H1 (cell line): Measurements from ENCODE around the gene PPFIA4. TPM values are rescaled to one million over a fixed set of nuclear protein-coding genes. Genes with fewer than 3 reads are reported as not detected.

Experiments
- CTCF ChIA-PET: fragments of 300-600 bp; sonication (Branson Sonifier 250); formaldehyde crosslinking; loops from one replicate; lab custom pipeline; 2021; ENCODE audit not compliant: partially characterized antibody; lab: Charles Lee
- POLR2A ChIA-PET: fragments of 300-600 bp; sonication (Branson Sonifier 250); formaldehyde crosslinking; loops from one replicate; lab custom pipeline; 2021; ENCODE audit warnings: inconsistent platforms; ENCODE audit not compliant: partially characterized antibody; lab: Charles Lee
- DNase-seq, 2 experiments: peaks; one replicate each; pipeline versions ENCODE4 v3.0.0 to v3.0.0-alpha.2; 2010 to 2022; ENCODE audit warnings: low spot score in 2 of 2, low read depth in 1 of 2, mixed read lengths in 1 of 2
- FAIRE-seq: peaks from 2 replicates; lab custom pipeline; 2011; peaks lifted over from hg19 to GRCh38; lab: Jason Lieb, UNC
- H2AFZ ChIP-seq: 2 replicates; pipeline ENCODE4 v1.8.1; 2012; ENCODE audit warnings: low read length, inconsistent platforms
- H2AK5ac ChIP-seq: 2 replicates; pipeline ENCODE4 v1.6.1; 2013; ENCODE audit warnings: low read depth, low read length
- H2BK120ac ChIP-seq: replicated peaks from 2 replicates; pipeline ENCODE3; 2013; ENCODE audit warnings: low read depth, low read length, inconsistent platforms
- H2BK12ac ChIP-seq: 2 replicates; pipeline ENCODE4 v1.6.1; 2013; ENCODE audit warnings: low read depth, low read length
- H2BK15ac ChIP-seq: 2 replicates; pipeline ENCODE4 v1.6.1; 2013; ENCODE audit warnings: low read length
- H2BK20ac ChIP-seq: 2 replicates; pipeline ENCODE4 v1.6.1; 2013; ENCODE audit warnings: low read length
- H2BK5ac ChIP-seq: 2 replicates; pipeline ENCODE4 v1.6.1; 2013; ENCODE audit warnings: low read depth, low read length
- H3K14ac ChIP-seq: 2 replicates; pipeline ENCODE4 v1.6.1; 2013; ENCODE audit warnings: inconsistent platforms; ENCODE audit not compliant: insufficient read length
- H3K18ac ChIP-seq: 2 replicates; pipeline ENCODE4 v1.6.1; 2013; ENCODE audit warnings: low read length; ENCODE audit errors: extremely low read depth
- H3K23ac ChIP-seq: 2 replicates; pipeline ENCODE4 v1.6.1; 2013; ENCODE audit warnings: inconsistent platforms; ENCODE audit not compliant: insufficient read length
- H3K23me2 ChIP-seq: 2 replicates; pipeline ENCODE4 v1.6.1; 2013; ENCODE audit warnings: low read depth, low read length
- H3K27ac ChIP-seq: 2 replicates; pipeline ENCODE4 v1.6.1; 2011; ENCODE audit warnings: low read depth, low read length, inconsistent platforms
- H3K27me3 ChIP-seq, 4 experiments: replicated peaks in 1 of 4; 1 replicate in 1 of 4; 2 replicates in 3 of 4; pipeline versions ENCODE4 v1.6.1 to v1.8.1; 2011 to 2013; ENCODE audit warnings: low read length in 3 of 4, mild to moderate bottlenecking in 3 of 4, inconsistent platforms in 2 of 4, mixed read lengths in 2 of 4, moderate library complexity in 1 of 4; ENCODE audit not compliant: control insufficient read depth in 3 of 4, insufficient read depth in 3 of 4; ENCODE audit errors: extremely low read depth in 1 of 4
- H3K36me3 ChIP-seq, 4 experiments: 2 replicates each; pipeline versions ENCODE4 v1.6.1 to v1.8.1; 2011 to 2013; ENCODE audit warnings: mild to moderate bottlenecking in 4 of 4, low read length in 3 of 4, moderate library complexity in 2 of 4, control low read depth in 1 of 4, inconsistent platforms in 1 of 4; ENCODE audit not compliant: insufficient read depth in 4 of 4, control insufficient read depth in 2 of 4
- H3K4ac ChIP-seq: replicated peaks from 2 replicates; pipeline ENCODE3; 2013; ENCODE audit warnings: low read length, low read depth, mixed read lengths, inconsistent platforms; ENCODE audit not compliant: insufficient read length
- H3K4me1 ChIP-seq, 4 experiments: replicated peaks in 1 of 4; 1 replicate in 1 of 4; 2 replicates in 3 of 4; pipeline versions ENCODE4 v1.6.1 to v1.8.1; 2011 to 2013; ENCODE audit warnings: low read length in 3 of 4, inconsistent platforms in 2 of 4, mixed read lengths in 1 of 4; ENCODE audit not compliant: insufficient read depth in 4 of 4, control insufficient read depth in 3 of 4
- H3K4me2 ChIP-seq, 2 experiments: 2 replicates each; pipeline versions ENCODE4 v1.6.1 to v1.8.1; 2011 to 2013; ENCODE audit warnings: low read depth in 2 of 2, low read length in 2 of 2, control low read depth in 1 of 2, inconsistent platforms in 1 of 2, mild to moderate bottlenecking in 1 of 2; ENCODE audit not compliant: insufficient read depth in 1 of 2
- H3K4me3 ChIP-seq, 4 experiments: fragments of 200-600, 300-600 bp in 1 of 4; sonication (generic), shearing (Covaris generic), sonication (Bioruptor Twin) in 1 of 4; 2 replicates each; pipeline versions ENCODE4 v1.5.1 to v1.8.1; 2011 to 2016; ENCODE audit warnings: low read length in 4 of 4, low read depth in 3 of 4, control low read depth in 2 of 4, inconsistent platforms in 2 of 4, mild to moderate bottlenecking in 2 of 4, mixed read lengths in 1 of 4, moderate library complexity in 1 of 4; ENCODE audit not compliant: insufficient read depth in 2 of 4; ENCODE audit errors: extremely low read depth in 1 of 4
- H3K56ac ChIP-seq: replicated peaks from 2 replicates; pipeline ENCODE3; 2013; ENCODE audit warnings: low read depth, mild to moderate bottlenecking, mixed read lengths, low read length, inconsistent platforms; ENCODE audit not compliant: insufficient read length
- H3K79me1 ChIP-seq: 2 replicates; pipeline ENCODE4 v1.6.1; 2013; ENCODE audit warnings: low read depth, low read length, control low read depth
- H3K79me2 ChIP-seq, 2 experiments: 2 replicates each; pipeline versions ENCODE4 v1.6.1 to v1.8.1; 2012 to 2013; ENCODE audit warnings: low read length in 2 of 2, mild to moderate bottlenecking in 2 of 2, inconsistent platforms in 1 of 2; ENCODE audit not compliant: insufficient read depth in 2 of 2, control insufficient read depth in 1 of 2
- H3K9ac ChIP-seq, 4 experiments: replicated peaks in 1 of 4; 1 replicate in 1 of 4; 2 replicates in 3 of 4; pipeline versions ENCODE4 v1.6.1 to v1.8.1; 2011 to 2013; ENCODE audit warnings: low read depth in 3 of 4, low read length in 3 of 4, control low read depth in 2 of 4, mild to moderate bottlenecking in 2 of 4, moderate library complexity in 2 of 4, inconsistent platforms in 1 of 4; ENCODE audit errors: extremely low read depth in 1 of 4
- H3K9me3 ChIP-seq, 2 experiments: 2 replicates each; pipeline versions ENCODE4 v1.6.1 to v1.8.1; 2012 to 2013; ENCODE audit warnings: mild to moderate bottlenecking in 2 of 2, moderate library complexity in 2 of 2, control low read depth in 1 of 2, inconsistent platforms in 1 of 2, low read depth in 1 of 2, low read length in 1 of 2, mixed read lengths in 1 of 2; ENCODE audit not compliant: insufficient read depth in 2 of 2
- H4K20me1 ChIP-seq, 2 experiments: replicated peaks in 1 of 2; 2 replicates each; pipeline versions ENCODE3 to v1.8.1; 2011 to 2013; ENCODE audit warnings: inconsistent platforms in 2 of 2, low read length in 2 of 2, mild to moderate bottlenecking in 1 of 2; ENCODE audit not compliant: insufficient read depth in 2 of 2, control insufficient read depth in 1 of 2
- H4K5ac ChIP-seq: 2 replicates; pipeline ENCODE4 v1.6.1; 2013; ENCODE audit warnings: low read length, low read depth, mixed read lengths, inconsistent platforms; ENCODE audit not compliant: insufficient read length
- H4K8ac ChIP-seq: 2 replicates; pipeline ENCODE4 v1.8.0; 2013; ENCODE audit warnings: mild to moderate bottlenecking, moderate library complexity, low read length, inconsistent platforms; ENCODE audit not compliant: insufficient read depth; ENCODE audit errors: extremely low read depth
- H4K91ac ChIP-seq: replicated peaks from 2 replicates; pipeline ENCODE3; 2013; ENCODE audit warnings: low read length, mixed read lengths, inconsistent platforms; ENCODE audit not compliant: insufficient read length
- ASH2L ChIP-seq: fragments of 200-600, 300-600 bp; sonication (generic); IDR thresholded peaks from one replicate; pipeline ENCODE4 v1.7.1; 2017; ENCODE audit warnings: low read length
- CHD1 ChIP-seq: IDR thresholded peaks from 2 replicates; pipeline ENCODE4 v1.6.1; 2012; ENCODE audit warnings: low read depth, low read length, improper control_type of control experiment
- EZH2 ChIP-seq: fragments of 200-600 bp; sonication (generic); IDR thresholded peaks from 2 replicates; pipeline ENCODE4 v1.7.1; 2012; ENCODE audit warnings: low read depth, mild to moderate bottlenecking, moderate library complexity, low read length, inconsistent platforms; ENCODE audit not compliant: severe bottlenecking
- HDAC2 ChIP-seq, 2 experiments: fragments of 300-600 bp in 1 of 2; sonication (generic) in 1 of 2; IDR thresholded peaks; 2 replicates each; pipeline ENCODE4 v1.6.1; 2011 to 2012; ENCODE audit warnings: low read depth in 2 of 2, low read length in 2 of 2, mild to moderate bottlenecking in 2 of 2, moderate library complexity in 2 of 2, borderline replicate concordance in 1 of 2, inconsistent platforms in 1 of 2
- JUN ChIP-seq: IDR thresholded peaks from 2 replicates; pipeline ENCODE4 v1.6.1; 2011; ENCODE audit warnings: low read depth, mild to moderate bottlenecking, improper control_type of control experiment, low read length
- KDM4A ChIP-seq: IDR thresholded peaks from one replicate; pipeline ENCODE4 v1.7.1; 2012; ENCODE audit warnings: low read depth, mild to moderate bottlenecking, moderate library complexity, low read length, inconsistent platforms; ENCODE audit not compliant: severe bottlenecking
- RNF2 ChIP-seq: fragments of 200-900, 300-1000 bp; sonication (generic); IDR thresholded peaks from 2 replicates; pipeline ENCODE4 v1.7.1; 2016; ENCODE audit warnings: borderline replicate concordance, low read depth, mild to moderate bottlenecking, antibody characterized with exemption, low read length; ENCODE audit not compliant: poor library complexity, severe bottlenecking; ENCODE audit errors: missing control alignments
- SAP30 ChIP-seq: fragments of 300-600 bp; sonication (generic); IDR thresholded peaks from 2 replicates; pipeline ENCODE4 v1.7.1; 2012; ENCODE audit warnings: low read length, moderate library complexity, mild to moderate bottlenecking, inconsistent platforms; ENCODE audit not compliant: insufficient read depth, insufficient replicate concordance
- SIX5 ChIP-seq: IDR thresholded peaks from 2 replicates; pipeline ENCODE4 v1.6.1; 2011; ENCODE audit warnings: mild to moderate bottlenecking, low read depth, low read length
- SP2 ChIP-seq: IDR thresholded peaks from 2 replicates; pipeline ENCODE4 v1.6.1; 2012; ENCODE audit warnings: mild to moderate bottlenecking, low read length, inconsistent platforms
- TBP ChIP-seq: IDR thresholded peaks from 2 replicates; pipeline ENCODE4 v1.6.1; 2011; ENCODE audit warnings: low read depth, low read length, improper control_type of control experiment
- WGBS, 2 experiments: shearing (Covaris generic) in 1 of 2; methylation state at CpG; one replicate each; pipeline versions ENCODE4 v1.1.6 to v1.1.7; 2013 to 2015; ENCODE audit warnings: low lambda C conversion rate in 2 of 2, mixed read lengths in 2 of 2, inconsistent platforms in 1 of 2, low coverage in 1 of 2, missing lambda C conversion rate in 1 of 2; ENCODE audit not compliant: insufficient replicate concordance in 2 of 2, insufficient coverage in 1 of 2, insufficient read length in 1 of 2; ENCODE audit errors: extremely low coverage in 1 of 2, missing lambda C conversion rate in 1 of 2; 5-methylcytosine and 5-hydroxymethylcytosine counted together
- polyA plus RNA-seq, 7 experiments: library from polyadenylated mRNA; depleted of rRNA in 3 of 7; stranded (reverse) in 5 of 7; unstranded in 2 of 7; fragments of >200 nt in 5 of 7; fragments of 200-250 nt in 2 of 7; gene quantifications; 1 replicate in 5 of 7; 2 replicates in 1 of 7; 4 replicates in 1 of 7; pipeline versions ENCODE4 v1.2.1 to v1.2.3, GENCODE V29; 2011 to 2013; ENCODE audit warnings: missing spikeins in 2 of 7, mixed read lengths in 2 of 7
- total RNA-seq: library from RNA; stranded (reverse); fragmentation: NEBNext Ultra II Directional; extraction: Animal tissue kit (Norgen Biotek cat#: 25700); gene quantifications from 2 replicates; pipeline ENCODE4 v1.2.1, GENCODE V29; 2021

The PPFIA4 gene
- total and polyA plus RNA-seq, 2 of the 8 experiments (the other 6 are each of a cell fraction or from before 2014, with no cell fraction given): 9.0 to 9.9 TPM

GRCh38 chr1:203075236-203076030 is 49.1 kb downstream of the PPFIA4 start:
- Histone ChIP-seq H3K23ac (no peak overlapping the region), H3K9me3 (no peaks in the 10 kb centered on the region), H2BK15ac (no peak overlapping the region), H3K14ac (no peak overlapping the region), H2BK20ac (no peak overlapping the region), H4K5ac (no peak overlapping the region), H3K79me2 (no peaks in the 10 kb centered on the region), H4K20me1 (peaks cover 0 to 5% of the 10 kb centered on the region in 2 experiments), H3K27me3 (peaks cover 3 to 32% (median 31%) of the 10 kb centered on the region in 4 experiments), H3K4ac (no peak overlapping the region), H2AFZ (peak overlapping the region; percentile 56; the same call in 1 of the 2 replicates), H3K4me2 (peak overlapping the region; percentile 75 to 86), H3K56ac (no peak overlapping the region), H2BK120ac (no peak overlapping the region), H3K36me3 (no peaks in the 10 kb centered on the region), H3K4me1 (peaks cover 0 to 10% (median 5%) of the 10 kb centered on the region in 4 experiments; a peak in 5 of 7 replicates), H3K9ac (no peak overlapping the region), H4K8ac (peak overlapping the region; percentile 52; the same call in 1 of the 2 replicates), H3K18ac (peak overlapping the region; percentile 86), H3K23me2 (peaks cover 6% of the 10 kb centered on the region; the same call in 1 of the 2 replicates), H4K91ac (no peak overlapping the region), H3K27ac (no peak overlapping the region), H3K79me1 (no peaks in the 10 kb centered on the region; the same call in 1 of the 2 replicates), H2BK12ac (no peak overlapping the region), H2AK5ac (no peak overlapping the region), H3K4me3 (peak overlapping the region; percentile 26 to 59 (median 29)), H2BK5ac (peak overlapping the region; percentile 68; the same call in 1 of the 2 replicates)
- DNase-seq (no peak), FAIRE-seq (no peak)
- CTCF ChIA-PET: interaction anchor here (2.3 to 16.4 kb wide), 6 partner anchors 9 to 141 kb away, joined by 10 to 275 read pairs (median 82); partner anchors contain the start of genes ADORA1 and MYOG
- 16% methylated on average over 35 of the region's 56 CpGs; no CpG with 5 or more reads in 1 of the 2 experiments for WGBS, 2 experiments
- POLR2A ChIA-PET: interaction anchor here (0.9 to 1.6 kb wide), 3 partner anchors 10 to 16 kb away, joined by 3 to 4 read pairs (median 3); partner anchors contain the start of gene MYOG
- peak; percentile 17 for TF ChIP-seq ASH2L
- no peak for TF ChIP-seq SP2
- TF ChIP-seq CHD1: no peak
- TF ChIP-seq KDM4A: peak; percentile 84
- peak; percentile 35 for TF ChIP-seq RNF2
- TF ChIP-seq TBP: no peak
- peak; percentile 67 for TF ChIP-seq EZH2
- no peak for TF ChIP-seq SAP30
- no peak for TF ChIP-seq JUN
- TF ChIP-seq HDAC2 (IDR thresholded peaks at IDR 0.05; ENCODE audit: borderline replicate concordance in 1 of 2, low read depth in 2 of 2, low read length in 2 of 2): no peak
- no peak for TF ChIP-seq SIX5
